GM18867 (cell line): ENCODE results near the gene ANKRD40CL.
"Not testable (repeated sequence)": the region's sequence is repeated elsewhere in the genome, so short reads cannot be mapped to it uniquely, and the experiment has no call there.

Experiments
- ATAC-seq: cut with Tn5 transposase; IDR thresholded peaks from one replicate; pipeline ENCODE4 v1.9.1; 2021; ENCODE audit warnings: mild to moderate bottlenecking, moderate library complexity; ENCODE audit not compliant: unreplicated experiment

ANKRD40CL gene

GRCh38 chr17:50763716-50764475 is 3.4 kb downstream of the ANKRD40CL start:
- ATAC-seq: no peak

DNA sequence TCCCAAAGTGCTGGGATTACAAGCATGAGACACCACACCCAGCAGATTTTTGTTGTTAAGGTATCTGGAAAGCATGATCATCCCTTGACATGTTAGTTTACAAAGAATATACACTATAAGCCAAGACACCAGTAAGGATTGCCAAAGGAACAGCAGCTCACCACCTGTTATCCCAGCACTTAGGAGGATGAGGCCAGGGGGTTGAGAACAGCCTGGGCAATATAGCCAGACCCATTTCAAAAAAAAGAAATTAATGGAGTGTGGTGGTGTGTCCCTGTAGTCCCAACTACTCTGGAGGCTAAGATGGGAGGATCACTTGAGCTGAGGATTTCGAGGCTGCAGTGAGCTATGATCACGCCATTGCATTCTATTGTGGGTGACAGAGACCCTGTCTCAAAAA is 5.1 kb downstream of the ANKRD40CL start:
- ATAC-seq: no peak

GRCh38 chr17:50758989-50759544 is 8.3 kb downstream of the ANKRD40CL start:
- no peak for ATAC-seq

- no peak for ATAC-seq
These were observed 8.8 kb downstream of the ANKRD40CL start for GRCh38 chr17:50758524-50758923.

DNA sequence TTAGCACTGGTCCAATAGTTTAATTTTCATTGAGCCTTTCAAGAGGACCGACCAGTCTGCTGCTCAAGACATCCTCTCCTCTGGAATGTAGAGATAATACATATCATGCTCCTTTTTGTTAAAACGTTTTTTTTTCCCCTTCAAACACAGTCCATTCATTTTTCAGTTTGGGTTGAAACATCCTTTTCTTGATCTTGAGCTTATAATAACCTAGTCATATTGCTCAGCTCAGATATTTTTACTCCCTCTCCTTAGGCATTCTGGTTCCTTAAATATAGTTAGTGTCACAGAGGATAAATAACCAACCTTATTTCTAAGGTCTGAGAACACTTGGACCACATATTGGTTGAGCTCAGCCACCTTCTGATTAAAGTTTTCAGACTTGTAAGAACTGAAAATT is 12.8 kb downstream of the ANKRD40CL start:
- ATAC-seq: no peak

- no peak for ATAC-seq
These were observed 18.1 kb downstream of the ANKRD40CL start for GRCh38 chr17:50749245-50749644.

- no peak for ATAC-seq
These were observed 21.7 kb downstream of the ANKRD40CL start for GRCh38 chr17:50745631-50746030.

DNA sequence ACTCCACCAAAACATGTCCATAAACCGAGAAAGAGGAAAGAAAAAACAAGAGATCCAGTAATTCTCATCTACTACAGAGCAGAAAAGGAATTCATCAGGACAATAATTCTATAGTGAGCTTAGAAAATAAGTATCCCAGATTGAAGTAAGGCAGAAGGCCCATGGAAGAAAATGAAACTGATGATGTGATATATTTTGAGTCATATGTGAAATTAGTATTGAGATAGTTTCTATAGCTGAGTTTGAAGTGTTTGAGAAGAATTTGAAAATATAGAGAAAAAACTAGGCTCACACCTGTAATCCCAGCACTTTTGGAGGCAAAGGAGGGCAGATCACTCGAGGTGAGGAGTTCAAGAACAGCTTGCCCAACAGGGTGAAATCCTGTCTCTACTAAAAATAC is 28.2 kb downstream of the ANKRD40CL start:
- ATAC-seq: no peak

DNA sequence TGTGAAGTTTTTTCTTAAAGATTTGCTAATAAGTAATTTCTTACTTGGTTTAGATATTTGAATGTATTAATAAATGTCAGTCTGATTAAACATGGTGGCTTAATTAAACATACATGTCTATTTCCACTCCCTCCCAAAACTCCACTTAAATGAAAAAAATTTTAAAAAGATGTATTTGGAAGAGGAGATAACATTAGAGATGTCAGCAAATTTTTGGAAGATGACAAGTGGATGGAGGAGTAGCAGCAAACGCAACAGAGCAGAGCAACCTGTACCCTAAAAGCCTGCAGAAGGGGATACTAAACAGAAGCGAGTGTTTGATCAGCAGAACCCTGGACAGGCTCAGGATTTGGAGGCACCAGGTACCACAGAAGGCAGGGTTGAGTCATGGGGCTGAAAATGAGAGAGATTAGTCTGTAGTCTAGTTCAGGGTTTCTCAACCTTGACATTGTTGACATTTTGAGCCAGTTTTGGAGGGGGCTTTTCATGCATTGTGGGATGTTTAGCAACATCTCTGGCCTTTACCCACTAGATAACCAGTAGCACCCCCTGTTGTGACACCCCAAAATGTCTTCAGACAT is 30.1 kb downstream of the ANKRD40CL start:
- no peak for ATAC-seq

DNA sequence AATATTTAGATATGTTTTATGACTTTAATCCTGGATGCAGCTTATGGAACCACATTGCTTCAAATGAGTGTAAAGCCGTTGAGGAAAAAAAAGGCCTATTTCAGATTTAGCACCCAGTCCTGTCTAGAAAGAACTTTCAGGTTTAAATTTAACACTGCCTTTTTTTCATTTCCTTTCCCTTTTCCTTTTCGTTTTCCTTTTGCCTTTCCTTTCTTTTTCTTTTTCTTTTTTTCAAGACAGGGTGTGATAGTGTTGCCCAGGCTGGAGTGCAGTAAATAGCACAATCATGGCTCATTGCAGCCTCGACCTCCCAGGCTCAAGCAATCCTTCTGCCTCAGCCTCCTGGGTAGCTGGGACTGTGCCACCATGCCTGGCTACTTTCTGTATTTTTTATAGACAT is 32.0 kb downstream of the ANKRD40CL start:
- ATAC-seq: no peak

DNA sequence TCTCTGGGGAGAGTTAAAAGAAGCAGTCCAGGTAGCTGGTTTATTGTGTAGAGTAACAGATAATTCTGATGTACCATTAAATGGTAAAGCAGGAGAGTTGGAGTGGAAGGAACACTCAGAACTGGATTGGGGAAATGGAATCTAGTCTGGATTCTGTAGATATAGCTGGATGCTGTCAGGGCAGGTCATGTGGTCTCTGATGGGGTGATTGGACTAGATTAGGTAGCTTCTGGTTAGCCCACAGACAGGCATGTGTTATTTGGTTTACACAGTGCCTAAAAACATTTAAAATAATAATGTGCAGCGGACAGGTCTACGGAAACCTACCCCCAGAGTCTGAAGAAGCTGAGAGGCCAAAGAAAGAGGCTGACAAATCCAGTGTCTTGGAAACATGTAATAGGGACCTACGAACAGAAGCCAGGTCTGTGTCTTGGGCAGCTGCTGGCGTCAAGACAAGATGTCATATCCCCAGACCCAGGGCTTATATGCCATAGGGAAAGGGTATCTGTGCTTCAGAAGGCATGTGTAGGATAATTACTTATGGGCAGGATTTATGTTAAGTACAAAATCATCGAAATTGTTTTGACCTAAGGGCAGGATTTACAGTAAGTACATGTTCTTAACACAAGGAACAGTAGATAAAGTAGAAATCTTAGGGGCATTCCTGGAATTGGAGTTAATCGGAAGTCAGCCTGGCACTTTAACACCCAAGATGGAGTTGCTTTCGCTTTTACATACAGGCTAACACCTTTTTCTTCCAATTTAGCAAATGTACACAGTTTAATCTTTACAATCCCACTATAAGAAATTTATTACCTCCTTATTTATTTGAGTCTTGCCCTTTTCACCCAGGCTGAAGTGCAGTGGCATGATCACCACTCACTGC is 35.5 kb downstream of the ANKRD40CL start:
- no peak for ATAC-seq

GRCh38 chr17:50728881-50729765 is 38.2 kb downstream of the ANKRD40CL start:
- ATAC-seq: no peak

GRCh38 chr17:50728112-50728429 is 39.2 kb downstream of the ANKRD40CL start:
- ATAC-seq: no peak

DNA sequence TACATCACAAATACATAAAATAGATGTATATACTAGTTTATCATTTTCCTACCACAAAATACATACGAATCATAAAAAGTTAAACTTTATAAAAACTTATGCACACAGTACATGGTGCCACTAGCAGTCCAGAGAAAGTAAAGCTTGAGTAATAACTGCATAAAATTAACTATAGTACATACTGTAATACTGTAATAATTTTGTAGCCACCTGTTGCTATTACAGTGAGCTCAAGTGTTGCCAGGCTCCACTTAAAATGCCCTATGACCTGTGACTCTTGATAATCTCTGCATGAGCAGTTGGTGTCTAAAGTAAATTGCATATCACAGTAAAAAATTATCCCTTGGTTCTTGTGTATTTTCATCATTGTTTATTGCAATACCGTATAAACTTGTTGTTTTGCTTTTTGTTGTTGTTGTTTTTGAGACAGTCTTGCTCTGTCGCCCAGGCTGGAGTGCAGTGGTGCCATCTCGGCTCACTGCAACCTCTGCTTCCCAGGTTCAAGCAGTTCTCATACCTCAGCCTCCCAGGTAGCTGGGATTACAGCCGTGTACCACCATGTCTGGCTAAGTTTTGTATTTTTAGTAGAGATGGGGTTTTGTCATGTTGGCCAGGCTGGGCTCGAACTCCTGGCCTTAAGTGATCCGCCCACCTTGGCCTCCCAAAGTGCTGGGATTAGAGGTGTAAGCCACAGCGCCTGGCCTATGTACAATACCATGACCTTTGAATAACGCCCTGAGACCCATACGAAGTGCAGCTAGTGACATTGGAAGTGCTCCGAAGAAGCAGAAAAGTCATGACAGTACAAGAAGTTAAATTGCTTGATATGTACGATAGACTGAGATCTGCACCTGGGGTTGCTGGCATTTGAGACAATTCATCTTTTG is 41.3 kb downstream of the ANKRD40CL start:
- no peak for ATAC-seq

GRCh38 chr17:50724622-50725021 is 42.7 kb downstream of the ANKRD40CL start:
- ATAC-seq: not testable (repeated sequence)

DNA sequence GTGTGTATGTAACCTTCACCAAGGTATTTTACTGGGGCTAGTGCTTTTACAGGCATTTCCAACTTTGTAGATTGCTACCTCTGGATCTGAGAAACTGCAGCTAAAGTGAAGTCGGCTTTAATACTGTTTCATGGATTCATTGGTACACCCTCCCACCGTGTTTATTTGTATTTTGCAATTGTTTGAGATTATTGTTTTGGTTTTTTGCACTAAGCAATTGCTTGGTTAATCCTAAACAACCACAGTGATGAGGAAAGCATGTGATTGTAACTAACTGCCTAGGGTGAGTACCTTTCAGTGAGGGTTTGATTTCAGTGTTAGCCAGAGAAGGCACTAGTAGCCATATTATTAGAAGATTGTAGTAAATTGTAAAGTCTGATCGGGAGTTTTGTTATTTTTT is 44.6 kb downstream of the ANKRD40CL start:
- ATAC-seq: no peak

- no peak for ATAC-seq
These were observed 45.9 kb downstream of the ANKRD40CL start for GRCh38 chr17:50721194-50722010.

DNA sequence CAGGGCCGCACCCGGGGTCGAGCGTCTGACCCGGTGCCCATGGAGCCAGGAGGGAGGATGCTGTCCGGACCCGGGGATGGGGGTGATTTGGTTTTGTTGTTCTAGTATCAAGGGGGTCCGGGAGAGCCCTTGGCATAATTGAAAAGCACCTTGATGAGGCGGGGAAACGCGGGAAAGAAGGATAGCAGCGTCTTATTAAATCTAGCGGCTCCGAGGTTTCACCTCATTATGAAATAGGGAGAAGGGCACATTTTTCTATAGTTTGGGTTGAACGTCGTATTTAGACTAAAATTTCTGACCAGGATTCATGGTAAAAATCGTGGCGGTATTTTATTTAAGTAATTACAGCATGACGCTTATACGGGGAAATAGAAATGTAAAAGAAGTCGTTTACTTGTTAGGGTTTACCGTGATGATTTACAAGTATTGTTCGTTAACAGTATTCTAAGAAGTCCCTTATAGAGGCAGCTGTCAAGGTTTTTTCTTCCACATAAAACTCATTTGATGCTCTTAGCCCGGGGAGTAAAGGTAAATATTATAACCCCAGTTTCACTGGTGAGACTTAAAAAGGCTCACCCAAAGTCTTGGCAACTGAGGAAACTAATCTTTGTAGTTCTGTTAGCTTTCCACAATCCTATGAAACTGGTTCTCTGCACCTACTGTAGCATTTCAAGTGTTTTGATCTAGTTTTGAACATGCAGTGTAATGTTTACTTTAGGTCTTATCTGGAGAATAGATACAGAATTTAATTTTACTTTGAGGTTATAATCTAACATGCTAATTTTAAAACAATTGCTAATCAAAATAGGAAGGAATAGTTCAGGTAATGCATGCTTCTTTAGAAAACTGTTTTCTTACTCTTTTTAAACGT is 47.2 kb downstream of the ANKRD40CL start:
- ATAC-seq: no peak
